ENCODE data around the gene ALDH1A2. TPM values are rescaled to one million over a fixed set of nuclear protein-coding genes. Genes with fewer than 3 reads are reported as not detected.
"Not testable (repeated sequence)": the region's sequence is repeated elsewhere in the genome, so short reads cannot be mapped to it uniquely, and the experiment has no call there.

ALDH1A2 gene
- polyA plus RNA-seq, 1 experiment, result 0.68 TPM

- H3K9me3 ChIP-seq (ENCODE audit: control insufficient read depth, insufficient read depth, low read length), result no peaks in the 10 kb centered on the region
- no peak overlapping the region for H3K4me3 ChIP-seq (ENCODE audit: low read depth, low read length)
- peaks cover 3% of the 10 kb centered on the region for H3K27me3 ChIP-seq (ENCODE audit: control insufficient read depth, insufficient read depth, low read length)
- no peak overlapping the region for H3K27ac ChIP-seq (ENCODE audit: low read depth, low read length)
- ChIA-PET CTCF (interaction anchor here (1.2 to 1.4 kb wide), 2 partner anchors 28 to 32 kb away, joined by 3 to 4 read pairs; no protein-coding TSS in a partner anchor), POLR2A (no interaction called here)
- TF ChIP-seq CTCF (IDR thresholded peaks at IDR 0.05; ENCODE audit: low read depth, low read length), result no peak
- DNase-seq (ENCODE audit: low read depth, low spot score), result no peak
These were observed 27.0 kb downstream of the ALDH1A2 start for GRCh38 chr15:58038426-58039078.

GRCh38 chr15:58037723-58038301, 27.7 kb downstream of the ALDH1A2 start:
- no peak for TF ChIP-seq CTCF (IDR thresholded peaks at IDR 0.05; ENCODE audit: low read depth, low read length)
- Histone ChIP-seq H3K27me3 (ENCODE audit: control insufficient read depth, insufficient read depth, low read length) (peaks cover 3% of the 10 kb centered on the region), H3K4me3 (ENCODE audit: low read depth, low read length) (no peak overlapping the region), H3K27ac (ENCODE audit: low read depth, low read length) (no peak overlapping the region), H3K9me3 (ENCODE audit: control insufficient read depth, insufficient read depth, low read length) (no peaks in the 10 kb centered on the region)
- POLR2A ChIA-PET, result no interaction called here
- CTCF ChIA-PET, result interaction anchor here (1.4 kb wide), 1 partner anchor 33 kb away, joined by 4 read pairs; no protein-coding TSS in a partner anchor
- DNase-seq (ENCODE audit: low read depth, low spot score), result no peak

GRCh38 chr15:58036579-58036978, 28.9 kb downstream of the ALDH1A2 start:
- no peak overlapping the region for H3K4me3 ChIP-seq (ENCODE audit: low read depth, low read length)
- ChIA-PET POLR2A (no interaction called here), CTCF (interaction anchor here (1.3 kb wide), 1 partner anchor 146 kb away, joined by 7 read pairs; no protein-coding TSS in a partner anchor)
- H3K27me3 ChIP-seq (ENCODE audit: control insufficient read depth, insufficient read depth, low read length), result peaks cover 3% of the 10 kb centered on the region
- no peak overlapping the region for H3K27ac ChIP-seq (ENCODE audit: low read depth, low read length)
- H3K9me3 ChIP-seq (ENCODE audit: control insufficient read depth, insufficient read depth, low read length), result no peaks in the 10 kb centered on the region
- no peak for TF ChIP-seq CTCF (IDR thresholded peaks at IDR 0.05; ENCODE audit: low read depth, low read length)
- DNase-seq (ENCODE audit: low read depth, low spot score), result no peak

- CTCF ChIA-PET, result not testable (repeated sequence)
These were observed 37.1 kb downstream of the ALDH1A2 start for GRCh38 chr15:58028392-58028791.

GRCh38 chr15:58026552-58026951, 39.0 kb downstream of the ALDH1A2 start:
- Histone ChIP-seq H3K4me3 (ENCODE audit: low read depth, low read length) (no peak overlapping the region), H3K27me3 (ENCODE audit: control insufficient read depth, insufficient read depth, low read length) (no peaks in the 10 kb centered on the region), H3K9me3 (ENCODE audit: control insufficient read depth, insufficient read depth, low read length) (peaks cover 5% of the 10 kb centered on the region), H3K27ac (ENCODE audit: low read depth, low read length) (no peak overlapping the region)
- ChIA-PET POLR2A (no interaction called here), CTCF (no interaction called here)
- DNase-seq (ENCODE audit: low read depth, low spot score), result no peak
- TF ChIP-seq CTCF (IDR thresholded peaks at IDR 0.05; ENCODE audit: low read depth, low read length), result no peak

More at GRCh38 chr15:58028392-58028791, 37.1 kb downstream of the ALDH1A2 start:
- H3K27ac ChIP-seq (ENCODE audit: low read depth, low read length); H3K4me3 ChIP-seq (ENCODE audit: low read depth, low read length); DNase-seq (ENCODE audit: low read depth, low spot score); POLR2A ChIA-PET; H3K27me3 ChIP-seq (ENCODE audit: control insufficient read depth, insufficient read depth, low read length); H3K9me3 ChIP-seq (ENCODE audit: control insufficient read depth, insufficient read depth, low read length): not testable (repeated sequence)
